CD4-positive, alpha-beta T cell treated with Interleukin-17A for 4 hours (primary cell): ENCODE measurements around the gene VPS35.
"Not testable (repeated sequence)": the region's sequence is repeated elsewhere in the genome, so short reads cannot be mapped to it uniquely, and the experiment has no call there.

Experiments used
- DNase-seq: peaks from one replicate; pipeline ENCODE4 v3.0.0-alpha.2; 2020; ENCODE audit warnings: mixed read lengths

Gene VPS35

DNA sequence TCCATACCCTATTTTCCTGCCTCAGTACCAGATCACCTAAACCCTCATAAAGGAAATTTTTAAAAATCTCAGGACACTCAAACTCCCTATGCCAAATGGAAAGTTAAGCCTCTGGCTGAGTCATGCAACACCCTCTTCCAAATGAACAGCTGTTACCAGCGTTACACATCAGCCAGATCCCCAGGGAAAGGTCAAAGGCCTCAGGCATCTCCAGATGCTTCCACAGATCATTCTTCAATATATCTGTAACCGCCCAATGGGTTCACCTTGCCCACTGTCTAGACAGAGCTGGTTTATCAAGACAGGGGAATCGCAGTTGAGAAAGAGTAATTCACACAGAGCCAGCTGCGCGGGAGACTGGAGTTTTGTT lies 38.7 kb downstream of the VPS35 start:
- DNase-seq, result no peak

DNA sequence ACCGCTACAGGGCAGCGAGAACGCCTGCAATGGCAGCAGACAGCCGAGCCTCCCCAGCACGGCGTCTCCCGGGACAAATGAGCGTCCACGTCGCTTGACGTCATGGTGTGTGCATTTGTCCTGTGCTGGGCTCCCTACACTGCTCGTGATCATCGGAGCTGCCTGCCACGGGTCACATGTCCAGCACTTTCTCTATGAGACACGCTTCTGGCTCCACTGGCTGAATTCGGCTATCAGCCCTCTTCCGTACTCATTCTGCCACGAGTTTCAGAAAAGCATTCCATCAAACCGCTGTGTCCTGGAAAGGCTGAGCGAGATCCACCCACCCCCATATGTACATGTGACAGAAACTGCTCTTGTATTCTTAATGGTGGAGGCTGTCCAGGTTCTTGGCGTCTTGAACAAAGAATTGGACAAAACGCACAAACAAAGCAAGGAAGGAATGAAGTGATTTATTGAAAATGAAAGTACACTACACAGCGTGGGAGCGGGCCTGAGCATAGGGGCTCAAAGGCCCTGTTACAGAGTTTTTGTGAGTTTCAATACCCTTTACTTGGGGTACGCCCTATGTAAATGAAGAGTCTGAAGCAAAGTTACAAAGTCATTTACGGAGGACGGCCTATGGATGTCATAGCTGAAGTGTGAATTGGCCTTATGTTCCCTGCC lies 39.3 kb downstream of the VPS35 start:
- DNase-seq, result no peak

DNA sequence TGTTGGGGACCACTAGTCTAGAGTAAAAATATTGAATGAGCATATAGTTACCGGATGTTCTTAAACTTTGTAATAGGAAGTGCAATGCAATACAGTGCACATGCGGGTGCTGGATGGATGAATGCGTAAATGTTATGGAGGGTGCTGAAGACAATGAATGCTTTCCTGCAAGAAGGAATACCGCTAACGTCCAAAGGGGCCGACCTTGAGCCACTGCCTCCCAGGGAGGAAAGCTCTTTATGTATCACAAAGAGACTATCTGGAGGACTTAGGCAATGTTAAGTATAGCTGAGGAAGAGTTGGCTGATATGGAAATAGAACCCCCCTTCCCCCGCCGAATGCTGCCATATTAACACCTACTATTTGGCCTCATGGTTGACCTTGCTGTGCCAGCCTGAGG lies 40.3 kb downstream of the VPS35 start:
- no peak for DNase-seq

DNA sequence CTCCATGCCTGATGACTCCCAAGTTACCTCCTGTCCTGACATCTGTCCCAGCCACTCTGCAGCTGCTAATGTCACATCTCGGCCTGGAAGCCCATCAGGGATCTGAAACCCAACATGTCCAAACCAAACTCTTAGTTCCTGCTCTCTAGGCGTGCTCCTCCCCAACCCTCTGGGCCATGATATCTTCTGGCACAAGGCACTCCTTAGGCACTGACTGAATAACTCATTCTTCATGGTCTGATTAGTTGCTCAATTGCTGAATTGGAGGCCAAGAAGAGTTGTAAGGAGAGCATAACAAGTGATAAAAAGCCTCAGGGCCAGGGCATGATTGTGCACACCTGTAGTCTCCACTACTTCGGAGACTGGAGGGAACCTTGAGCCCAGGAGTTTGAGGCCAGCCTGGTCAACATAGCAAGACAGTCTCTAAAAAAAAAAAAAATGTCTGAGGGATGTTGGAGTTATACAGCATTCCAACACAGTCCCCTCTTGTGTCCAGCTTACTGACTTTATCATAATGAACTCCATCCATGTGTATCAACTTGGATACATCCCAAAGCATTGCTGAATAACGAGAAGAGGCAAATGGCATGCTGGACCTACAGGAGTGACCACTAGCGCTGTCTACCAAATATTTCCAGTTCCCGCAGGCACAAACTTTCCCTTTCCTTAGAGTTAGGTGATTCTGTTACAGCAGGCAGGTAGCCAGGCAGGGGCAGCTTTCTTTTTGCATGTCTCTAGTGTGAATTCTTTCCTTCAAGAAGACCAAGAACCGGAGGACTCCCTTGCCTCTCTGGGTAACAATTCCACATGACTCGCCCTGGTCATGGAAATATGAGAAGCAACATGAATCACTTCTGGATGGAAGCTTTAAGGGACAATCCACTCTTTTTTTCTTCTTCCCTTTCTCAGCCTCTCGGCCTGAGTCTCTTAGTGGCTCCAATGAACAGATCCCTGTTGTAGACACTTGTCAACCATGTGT lies 49.7 kb downstream of the VPS35 start:
- no peak for DNase-seq

DNA sequence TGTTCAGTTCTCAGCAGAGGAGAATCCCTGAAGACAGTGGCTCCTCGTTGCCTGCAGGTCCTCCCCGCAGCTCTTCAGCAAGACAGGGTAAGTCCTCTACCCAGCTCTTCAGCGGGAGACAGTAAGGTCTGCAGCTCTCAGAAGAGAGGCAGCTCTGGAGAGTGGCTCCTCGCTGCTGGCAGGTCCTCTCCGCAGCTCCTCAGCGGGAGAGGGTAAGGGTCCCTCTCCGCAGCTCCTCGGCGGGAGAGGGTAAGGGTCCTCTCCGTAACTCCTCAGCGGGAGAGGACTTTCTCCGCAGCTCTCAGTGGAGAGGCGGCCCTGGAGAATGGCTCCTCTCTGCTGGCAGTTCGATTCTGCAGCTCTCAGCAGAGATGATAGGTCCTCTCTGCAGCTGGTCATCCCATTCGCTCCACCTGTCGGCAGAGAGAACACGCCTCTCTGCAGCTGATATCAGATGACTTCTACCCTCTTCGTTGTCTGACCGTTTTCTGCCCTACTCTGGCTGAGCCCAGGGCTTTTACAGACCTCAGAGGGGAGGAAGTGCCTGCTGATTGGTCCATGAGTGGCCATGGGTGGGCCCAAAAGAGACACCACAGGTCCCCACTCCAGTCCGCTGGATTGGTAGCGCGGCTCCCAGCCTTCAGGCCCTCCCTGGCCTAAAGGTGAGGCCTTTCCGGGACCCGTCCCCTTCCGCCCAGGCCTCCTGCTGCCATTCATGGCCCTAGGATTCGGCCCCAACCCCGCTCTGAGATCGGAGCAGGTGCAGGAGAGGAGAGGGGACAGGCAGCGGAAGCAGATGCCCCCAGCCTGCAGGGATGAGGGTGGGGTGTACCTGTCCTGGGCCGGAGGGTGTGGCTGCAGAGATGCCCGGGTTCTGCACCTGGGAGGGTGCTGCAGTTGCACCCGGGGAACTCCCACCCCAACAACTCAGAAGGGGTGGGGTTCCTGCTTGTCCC lies 55.9 kb downstream of the VPS35 start:
- DNase-seq, result no peak

DNA sequence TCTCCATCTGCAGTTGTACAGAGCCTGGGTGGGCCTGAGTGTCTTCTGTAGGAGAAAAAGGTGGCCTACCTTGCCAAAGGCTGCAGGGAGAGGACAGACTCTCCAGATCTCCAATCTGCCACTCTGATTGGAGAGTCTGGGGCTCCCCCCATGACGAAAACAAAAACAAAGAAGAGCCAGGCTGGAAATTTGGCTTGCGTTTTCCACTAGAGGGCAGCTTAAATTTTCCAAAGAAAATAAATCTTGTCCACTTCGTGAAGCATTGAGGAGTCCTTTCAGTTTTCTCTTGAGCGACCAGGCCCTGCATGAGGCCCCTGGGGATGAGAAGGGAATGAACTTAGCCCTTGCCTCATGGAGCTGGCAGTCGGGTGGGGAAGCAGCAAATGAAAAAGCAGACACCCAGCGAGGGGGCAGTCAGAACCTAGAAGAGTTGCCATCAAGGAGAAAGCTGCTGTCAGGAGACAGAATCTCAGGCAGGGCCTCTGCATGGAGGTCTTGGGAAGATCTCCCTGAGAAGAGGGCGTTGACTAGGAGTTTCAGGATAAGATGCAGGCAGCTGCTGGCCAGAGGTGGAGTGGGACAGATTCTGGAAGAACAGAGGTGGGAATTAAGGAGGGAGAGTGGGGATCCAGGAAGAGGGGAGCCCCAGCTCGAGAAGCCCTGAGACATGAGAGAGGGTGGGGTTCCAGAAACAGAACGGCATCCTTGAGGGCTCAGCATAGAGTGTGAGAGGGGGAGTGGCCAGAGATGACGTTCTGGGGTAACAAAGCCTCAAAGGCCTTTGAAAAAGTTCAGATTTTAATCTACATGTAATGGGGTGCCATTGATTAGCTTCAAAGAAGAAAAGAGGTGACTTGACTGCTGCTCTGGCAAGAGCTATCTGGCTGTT lies 59.4 kb downstream of the VPS35 start:
- no peak for DNase-seq

DNA sequence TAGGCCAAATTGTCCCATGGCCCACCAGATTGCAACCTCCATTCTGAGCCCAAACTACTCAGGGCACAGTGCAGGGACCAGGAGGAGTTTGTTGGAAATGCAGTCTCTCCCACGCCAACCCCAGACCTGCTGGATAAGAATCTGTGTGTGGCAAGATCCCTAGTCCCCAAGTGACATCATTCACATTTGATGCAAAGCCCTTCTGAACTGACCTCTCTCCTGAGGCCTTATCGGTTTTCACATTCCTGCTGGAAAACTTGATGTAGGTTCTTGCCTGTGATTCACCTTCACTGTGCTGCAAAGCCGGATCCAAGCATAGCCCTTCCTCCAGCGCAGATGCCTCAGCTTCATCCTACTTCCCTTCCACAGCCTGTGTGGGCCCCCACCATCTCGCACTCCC lies 61.2 kb downstream of the VPS35 start:
- no peak for DNase-seq

DNA sequence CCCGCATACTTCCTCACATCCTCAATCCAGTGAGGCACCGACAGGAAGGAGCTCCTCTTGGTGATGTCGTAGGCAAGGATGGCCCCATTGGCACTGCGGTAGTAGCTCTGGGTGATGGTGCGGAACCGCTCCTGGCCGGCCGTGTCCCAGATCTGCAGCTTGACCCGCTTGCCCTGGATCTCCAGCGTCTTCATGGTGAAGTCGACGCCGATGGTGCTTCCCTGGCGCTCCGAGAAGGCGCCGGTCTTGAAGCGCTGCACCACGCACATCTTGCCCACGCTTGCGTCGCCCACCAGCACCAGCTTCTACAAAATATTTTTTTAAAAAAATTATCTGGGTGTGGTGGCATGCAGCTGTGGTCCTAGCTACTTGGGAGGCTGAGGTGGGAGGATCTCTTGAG lies 62.3 kb downstream of the VPS35 start:
- DNase-seq, result not testable (repeated sequence)

DNA sequence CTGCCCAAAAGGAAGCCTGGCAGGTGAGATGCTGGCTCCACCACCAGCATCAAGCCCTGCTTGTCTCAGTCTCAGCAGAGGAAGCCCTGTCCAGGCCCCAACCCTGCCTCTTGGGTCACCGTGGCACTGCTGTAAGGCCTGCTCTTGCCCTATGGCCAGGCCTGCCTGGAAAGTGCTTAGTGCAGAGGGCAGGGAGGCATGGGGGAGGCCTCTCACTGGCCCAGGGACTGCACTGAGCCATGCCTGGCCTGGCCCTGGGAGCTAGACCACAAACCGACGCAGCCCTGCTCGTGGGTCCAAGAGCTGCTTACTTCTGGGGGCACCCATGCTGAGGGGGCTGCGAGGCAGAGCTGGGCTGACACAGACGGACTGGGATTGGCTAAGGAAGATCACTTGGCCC lies 64.1 kb downstream of the VPS35 start:
- DNase-seq, result not testable (repeated sequence)

DNA sequence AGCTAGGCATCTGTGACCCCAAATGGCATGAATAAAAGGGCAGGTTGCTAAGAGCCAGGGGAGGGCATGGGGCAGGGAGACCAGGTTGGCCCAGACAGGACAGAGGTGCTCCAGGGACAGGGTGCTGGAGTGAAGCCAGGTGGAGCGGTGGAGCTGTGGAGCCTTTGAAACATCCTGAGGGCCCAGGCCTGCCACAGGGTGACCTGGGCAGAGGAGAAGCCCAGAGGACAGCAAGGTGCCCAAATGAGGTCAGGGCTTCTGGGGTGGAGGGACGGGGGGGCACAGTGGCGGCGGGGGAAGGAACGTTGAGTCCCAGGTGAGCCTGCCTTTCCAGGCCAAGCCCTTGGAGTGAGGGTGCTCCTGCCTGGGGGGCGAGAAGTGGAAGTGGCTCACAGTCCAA lies 65.3 kb downstream of the VPS35 start:
- DNase-seq, result not testable (repeated sequence)

DNA sequence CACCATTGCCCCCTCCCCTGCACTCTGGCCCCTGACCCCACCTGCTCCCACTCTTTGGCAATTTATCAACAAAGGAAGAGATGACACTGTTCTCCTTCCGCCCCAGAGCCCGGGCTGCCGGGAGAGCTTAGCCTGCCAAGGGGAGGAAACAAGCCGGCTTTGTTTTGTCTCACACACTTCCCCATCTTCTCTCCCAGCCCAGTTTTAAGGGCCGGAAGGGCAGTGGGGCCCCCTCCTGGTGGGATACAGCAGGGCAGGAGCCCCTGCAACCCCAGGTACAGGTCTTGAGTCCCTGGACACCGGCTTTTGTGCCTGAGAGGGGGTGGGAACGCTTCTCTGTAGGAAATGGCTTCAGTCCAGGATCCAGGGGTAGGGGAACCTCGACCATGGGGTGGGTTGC lies 65.7 kb downstream of the VPS35 start:
- DNase-seq, result not testable (repeated sequence)

DNA sequence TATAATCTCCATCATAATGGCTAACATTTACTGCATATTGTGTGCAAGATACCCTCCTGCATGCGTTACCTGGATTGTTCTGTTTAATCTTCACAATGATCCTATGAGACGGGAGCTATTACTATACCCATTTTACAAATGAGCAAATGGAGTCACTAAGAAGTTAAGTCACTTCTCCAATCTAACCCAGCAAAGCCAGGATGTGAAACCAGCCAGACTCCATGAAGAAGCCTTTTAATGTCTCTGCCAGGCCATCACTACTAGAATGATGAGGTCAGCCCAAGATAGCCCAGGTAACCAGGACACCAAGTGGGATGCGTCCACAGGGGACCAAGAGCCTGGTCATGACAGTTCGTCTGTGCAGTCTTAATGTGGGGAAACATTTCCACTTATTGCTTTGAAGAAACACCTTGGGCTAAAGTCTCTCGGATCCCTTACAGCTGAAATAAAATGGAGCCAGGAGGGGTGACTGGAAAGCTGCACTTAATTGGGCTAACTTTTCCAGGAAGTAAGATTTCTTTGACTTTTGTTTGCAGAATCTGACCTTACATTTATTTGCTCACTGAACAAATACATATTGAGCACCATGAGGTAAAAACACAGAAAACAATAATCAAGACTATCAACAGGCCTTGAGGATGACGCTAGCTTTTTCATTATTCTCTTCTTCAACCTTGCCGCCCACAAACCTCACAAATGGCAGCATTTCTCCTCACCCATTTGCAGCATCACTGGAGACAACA lies 66.9 kb downstream of the VPS35 start:
- DNase-seq, result no peak

DNA sequence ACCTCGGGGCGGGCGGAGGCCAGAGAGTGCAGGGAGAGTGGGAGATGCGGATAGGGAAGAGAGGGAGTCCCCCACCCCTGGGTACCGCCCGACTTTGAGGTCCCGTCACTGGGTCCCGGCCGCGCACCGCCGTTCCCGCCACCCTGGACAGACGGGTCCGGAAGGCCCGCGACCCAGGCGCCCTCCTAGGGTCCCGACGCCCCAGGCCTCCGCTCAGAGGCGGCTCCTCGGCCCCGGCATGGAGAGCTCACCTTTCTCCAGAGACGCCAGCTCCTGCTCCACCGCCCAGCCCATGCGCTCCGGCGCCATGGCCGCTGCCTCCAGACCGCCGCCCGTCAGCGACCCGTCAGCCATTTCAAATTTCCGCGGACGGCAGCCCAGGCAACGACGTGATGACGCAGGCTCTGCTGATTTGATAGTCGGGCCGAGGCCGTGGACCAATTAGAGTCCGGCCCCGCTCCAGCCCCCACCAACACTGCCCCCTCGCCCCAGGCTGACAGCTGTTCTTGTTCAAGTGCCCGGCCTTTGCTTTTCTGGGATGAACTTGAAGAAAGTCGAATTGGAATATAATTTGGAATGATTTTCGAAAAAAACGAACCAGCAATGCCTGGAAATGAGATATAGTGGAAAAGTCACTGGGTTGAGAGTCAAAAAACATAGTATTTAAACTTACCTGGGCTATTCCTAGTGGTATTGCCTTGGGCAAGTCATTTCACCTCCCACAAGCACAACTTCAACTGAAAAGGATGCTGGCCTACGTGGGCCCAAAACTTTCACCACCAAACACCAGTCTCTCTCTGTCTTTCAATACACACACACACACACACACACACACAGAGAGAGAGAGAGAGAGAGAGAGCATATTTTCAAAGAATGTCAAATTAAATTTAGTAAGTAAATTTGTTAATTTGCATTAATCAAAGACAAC lies 67.7 kb downstream of the VPS35 start, which contains the start of gene SHCBP1:
Gene SHCBP1 (minus strand): TSS at position 374 of the 928 bp plus-strand sequence. CDS start 20 bp downstream, at position 354.
- peak; percentile 68 for DNase-seq

DNA sequence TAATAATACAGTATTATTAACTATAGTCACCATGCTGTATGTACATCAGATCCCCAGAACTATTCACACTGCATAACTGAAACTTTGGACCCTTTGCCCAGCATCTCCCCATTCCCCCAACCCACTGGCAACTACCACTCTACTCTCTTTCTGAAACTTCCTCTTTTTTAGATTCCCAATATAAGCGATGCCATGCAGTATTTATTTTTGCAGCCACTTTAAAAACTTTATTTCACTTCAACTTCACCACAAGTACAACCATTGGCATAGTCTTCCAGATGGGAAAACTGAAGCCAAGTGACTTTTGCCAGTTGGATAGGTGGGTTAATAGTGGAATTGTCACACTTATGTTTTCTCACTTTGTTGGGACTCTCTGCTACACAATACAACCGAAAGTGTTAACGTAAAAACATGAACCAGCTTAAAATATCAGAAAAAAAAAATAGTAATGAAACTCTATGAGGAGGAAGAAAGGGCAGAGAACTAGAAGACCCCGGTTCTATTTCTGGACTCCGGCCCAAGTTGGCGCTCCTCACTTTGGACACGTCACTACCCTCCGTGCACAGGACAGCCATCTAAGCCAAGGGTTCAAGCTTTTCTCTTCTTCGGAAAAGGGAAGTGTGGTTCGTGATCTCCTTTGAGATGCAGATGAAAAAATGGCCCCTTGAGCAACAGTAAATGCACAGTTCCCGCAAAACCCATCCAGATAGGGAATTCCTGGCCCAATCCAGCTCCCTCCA lies 68.5 kb downstream of the VPS35 start:
- no peak for DNase-seq

DNA sequence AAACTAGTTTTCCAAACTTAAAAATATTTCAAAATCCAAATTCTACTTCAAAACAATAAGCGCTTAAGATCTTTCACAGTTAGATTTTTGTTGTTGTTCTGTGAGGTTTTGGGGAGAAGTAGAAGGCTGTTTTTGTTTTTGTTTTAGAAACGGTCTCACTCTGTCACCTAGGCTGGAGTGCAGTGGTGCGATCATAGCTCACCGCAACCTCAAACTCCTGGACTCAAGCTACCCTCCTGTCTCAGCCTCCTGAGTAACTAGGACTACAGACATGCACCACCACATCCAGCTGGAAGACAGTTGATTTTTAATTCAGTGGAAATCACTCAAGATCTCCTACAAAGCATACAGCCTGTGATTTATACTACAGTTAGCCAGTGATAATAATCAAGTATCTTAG lies 70.5 kb downstream of the VPS35 start:
- DNase-seq, result no peak

DNA sequence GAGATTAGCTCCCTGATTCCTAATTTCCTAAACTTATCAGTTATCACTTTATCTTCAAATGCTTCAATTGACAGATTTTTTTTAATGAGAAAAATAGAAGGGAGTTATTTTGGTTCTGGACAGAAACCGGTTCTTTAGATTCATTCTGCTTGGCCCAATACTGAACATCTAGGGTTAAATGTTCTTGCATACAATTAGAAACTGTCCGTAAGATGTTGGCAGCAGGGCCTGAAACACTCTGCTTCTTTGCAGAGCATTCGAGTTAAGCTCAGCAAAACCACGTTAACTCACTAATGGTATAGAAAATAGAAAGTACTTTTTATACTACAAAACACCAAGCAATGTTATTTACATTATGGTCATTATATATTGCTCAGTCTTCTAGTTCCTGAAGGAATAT lies 75.0 kb downstream of the VPS35 start:
- no peak for DNase-seq

DNA sequence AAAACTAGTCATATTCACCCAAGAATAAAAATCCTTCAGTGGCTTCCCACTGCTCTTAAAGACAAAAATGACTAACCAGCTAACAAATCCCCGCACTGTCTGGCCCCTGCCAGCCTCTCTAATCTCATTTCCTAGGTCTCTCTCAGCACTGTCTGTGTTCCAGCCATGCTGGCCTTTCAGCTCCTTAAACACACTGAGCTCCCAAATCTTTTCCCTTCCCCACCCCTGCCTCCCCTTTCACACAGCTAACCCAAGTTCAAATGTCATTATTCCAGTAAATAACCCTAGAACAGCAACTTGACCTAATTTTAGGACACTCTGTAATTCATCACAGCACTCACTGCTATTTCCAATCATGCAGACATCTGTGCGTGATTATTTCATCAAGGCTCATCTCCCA lies 75.6 kb downstream of the VPS35 start:
- DNase-seq, result no peak

DNA sequence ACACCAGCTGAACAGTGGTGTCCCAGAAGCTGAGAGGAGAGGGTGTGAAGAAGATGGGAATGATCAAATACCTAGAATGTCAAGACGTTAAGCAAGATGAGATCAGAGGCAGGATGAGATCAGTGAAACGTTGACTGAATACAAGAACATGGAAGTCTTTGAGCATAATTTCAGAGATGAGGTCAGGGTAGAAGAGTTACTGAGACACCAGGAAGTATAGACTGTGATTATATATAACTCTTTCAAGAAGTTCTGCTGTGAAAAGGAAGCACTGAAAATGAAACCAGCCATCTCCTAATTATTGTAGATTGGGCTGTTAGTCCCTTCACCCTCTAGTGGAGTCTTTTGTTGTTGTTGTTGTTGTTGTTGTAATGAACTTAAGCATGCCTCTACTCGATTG lies 76.9 kb downstream of the VPS35 start:
- no peak for DNase-seq

DNA sequence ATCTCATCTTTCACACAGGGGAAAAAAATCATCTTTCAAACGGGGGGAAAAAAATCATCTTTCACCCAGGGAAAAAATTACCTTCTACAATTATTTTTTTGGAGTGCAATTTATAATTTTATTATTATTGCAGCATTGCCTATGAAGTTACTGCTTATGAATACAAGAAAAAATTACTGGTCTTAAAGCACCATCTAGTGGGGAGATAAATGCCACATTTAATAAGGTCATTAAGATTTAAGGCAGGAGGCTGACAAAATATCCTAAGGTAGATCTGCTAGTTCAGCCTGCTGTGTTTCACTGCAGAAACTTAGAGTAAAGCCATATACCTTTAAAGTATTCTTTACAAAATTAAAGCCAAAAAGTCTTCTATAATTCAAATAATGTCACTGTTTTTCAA lies 81.4 kb downstream of the VPS35 start:
- DNase-seq, result no peak
